B cell (primary cell): Measurements from ENCODE around the gene ALDOA.

Experiments
- CTCF ChIP-seq: fragments of 200-600 bp; IDR thresholded peaks from one replicate; pipeline ENCODE4 v1.8.0; 2022; ENCODE audit warnings: antibody characterized with exemption, mild to moderate bottlenecking
- EZH2 ChIP-seq: IDR thresholded peaks from 2 replicates; pipeline ENCODE4 v1.6.1; 2012; ENCODE audit warnings: borderline replicate concordance, low read depth, mild to moderate bottlenecking, moderate library complexity, low read length; ENCODE audit not compliant: insufficient read depth, poor library complexity, severe bottlenecking

- TF ChIP-seq CTCF (no peak), EZH2 (no peak)
These were observed 42.7 kb downstream of the ALDOA start for GRCh38 chr16:30108059-30108850.
